ENCODE data around the gene YEATS4. TPM values are rescaled to one million over a fixed set of nuclear protein-coding genes. Genes with fewer than 3 reads are reported as not detected.

Gene YEATS4
- total and polyA plus RNA-seq, 2 experiments from 2014 or later = 64.7 to 90.5 TPM

DNA sequence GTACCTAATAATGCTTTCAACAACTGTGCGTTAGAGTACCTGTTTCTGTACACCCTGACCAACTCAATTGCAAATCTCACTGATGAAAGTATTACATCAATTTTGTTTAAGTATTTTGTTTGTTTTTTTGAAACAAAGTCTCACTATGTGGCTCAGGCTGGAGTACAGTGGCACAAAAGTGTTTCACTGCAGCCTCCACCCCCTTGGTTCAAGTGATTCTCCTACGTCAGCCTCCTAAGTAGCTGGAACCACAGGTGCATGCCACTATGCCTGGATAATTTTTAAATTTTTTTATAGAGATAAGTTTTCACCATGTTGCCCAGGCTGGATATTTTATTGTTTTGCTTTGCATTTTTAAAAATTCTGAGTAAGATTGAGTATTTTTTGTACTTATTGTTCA lies 46.7 kb downstream of the YEATS4 start (continued):
- TF ChIP-seq, protein P1, sequence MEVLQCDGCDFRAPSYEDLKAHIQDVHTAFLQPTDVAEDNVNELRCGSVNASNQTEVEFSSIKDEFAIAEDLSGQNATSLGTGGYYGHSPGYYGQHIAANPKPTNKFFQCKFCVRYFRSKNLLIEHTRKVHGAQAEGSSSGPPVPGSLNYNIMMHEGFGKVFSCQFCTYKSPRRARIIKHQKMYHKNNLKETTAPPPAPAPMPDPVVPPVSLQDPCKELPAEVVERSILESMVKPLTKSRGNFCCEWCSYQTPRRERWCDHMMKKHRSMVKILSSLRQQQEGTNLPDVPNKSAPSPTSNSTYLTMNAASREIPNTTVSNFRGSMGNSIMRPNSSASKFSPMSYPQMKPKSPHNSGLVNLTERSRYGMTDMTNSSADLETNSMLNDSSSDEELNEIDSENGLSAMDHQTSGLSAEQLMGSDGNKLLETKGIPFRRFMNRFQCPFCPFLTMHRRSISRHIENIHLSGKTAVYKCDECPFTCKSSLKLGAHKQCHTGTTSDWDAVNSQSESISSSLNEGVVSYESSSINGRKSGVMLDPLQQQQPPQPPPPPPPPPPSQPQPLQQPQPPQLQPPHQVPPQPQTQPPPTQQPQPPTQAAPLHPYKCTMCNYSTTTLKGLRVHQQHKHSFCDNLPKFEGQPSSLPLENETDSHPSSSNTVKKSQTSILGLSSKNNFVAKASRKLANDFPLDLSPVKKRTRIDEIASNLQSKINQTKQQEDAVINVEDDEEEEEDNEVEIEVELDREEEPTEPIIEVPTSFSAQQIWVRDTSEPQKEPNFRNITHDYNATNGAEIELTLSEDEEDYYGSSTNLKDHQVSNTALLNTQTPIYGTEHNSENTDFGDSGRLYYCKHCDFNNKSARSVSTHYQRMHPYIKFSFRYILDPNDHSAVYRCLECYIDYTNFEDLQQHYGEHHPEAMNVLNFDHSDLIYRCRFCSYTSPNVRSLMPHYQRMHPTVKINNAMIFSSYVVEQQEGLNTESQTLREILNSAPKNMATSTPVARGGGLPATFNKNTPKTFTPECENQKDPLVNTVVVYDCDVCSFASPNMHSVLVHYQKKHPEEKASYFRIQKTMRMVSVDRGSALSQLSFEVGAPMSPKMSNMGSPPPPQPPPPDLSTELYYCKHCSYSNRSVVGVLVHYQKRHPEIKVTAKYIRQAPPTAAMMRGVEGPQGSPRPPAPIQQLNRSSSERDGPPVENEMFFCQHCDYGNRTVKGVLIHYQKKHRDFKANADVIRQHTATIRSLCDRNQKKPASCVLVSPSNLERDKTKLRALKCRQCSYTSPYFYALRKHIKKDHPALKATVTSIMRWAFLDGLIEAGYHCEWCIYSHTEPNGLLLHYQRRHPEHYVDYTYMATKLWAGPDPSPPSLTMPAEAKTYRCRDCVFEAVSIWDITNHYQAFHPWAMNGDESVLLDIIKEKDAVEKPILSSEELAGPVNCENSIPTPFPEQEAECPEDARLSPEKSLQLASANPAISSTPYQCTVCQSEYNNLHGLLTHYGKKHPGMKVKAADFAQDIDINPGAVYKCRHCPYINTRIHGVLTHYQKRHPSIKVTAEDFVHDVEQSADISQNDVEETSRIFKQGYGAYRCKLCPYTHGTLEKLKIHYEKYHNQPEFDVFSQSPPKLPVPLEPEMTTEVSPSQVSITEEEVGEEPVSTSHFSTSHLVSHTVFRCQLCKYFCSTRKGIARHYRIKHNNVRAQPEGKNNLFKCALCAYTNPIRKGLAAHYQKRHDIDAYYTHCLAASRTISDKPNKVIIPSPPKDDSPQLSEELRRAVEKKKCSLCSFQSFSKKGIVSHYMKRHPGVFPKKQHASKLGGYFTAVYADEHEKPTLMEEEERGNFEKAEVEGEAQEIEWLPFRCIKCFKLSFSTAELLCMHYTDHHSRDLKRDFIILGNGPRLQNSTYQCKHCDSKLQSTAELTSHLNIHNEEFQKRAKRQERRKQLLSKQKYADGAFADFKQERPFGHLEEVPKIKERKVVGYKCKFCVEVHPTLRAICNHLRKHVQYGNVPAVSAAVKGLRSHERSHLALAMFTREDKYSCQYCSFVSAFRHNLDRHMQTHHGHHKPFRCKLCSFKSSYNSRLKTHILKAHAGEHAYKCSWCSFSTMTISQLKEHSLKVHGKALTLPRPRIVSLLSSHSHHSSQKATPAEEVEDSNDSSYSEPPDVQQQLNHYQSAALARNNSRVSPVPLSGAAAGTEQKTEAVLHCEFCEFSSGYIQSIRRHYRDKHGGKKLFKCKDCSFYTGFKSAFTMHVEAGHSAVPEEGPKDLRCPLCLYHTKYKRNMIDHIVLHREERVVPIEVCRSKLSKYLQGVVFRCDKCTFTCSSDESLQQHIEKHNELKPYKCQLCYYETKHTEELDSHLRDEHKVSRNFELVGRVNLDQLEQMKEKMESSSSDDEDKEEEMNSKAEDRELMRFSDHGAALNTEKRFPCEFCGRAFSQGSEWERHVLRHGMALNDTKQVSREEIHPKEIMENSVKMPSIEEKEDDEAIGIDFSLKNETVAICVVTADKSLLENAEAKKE (CRISPR knock-in tag; IDR thresholded peaks at IDR 0.05) = no peak
- TF ChIP-seq JUNB (IDR thresholded peaks at IDR 0.05; ENCODE audit: unreplicated experiment) = no peak
- TF ChIP-seq, protein P2, sequence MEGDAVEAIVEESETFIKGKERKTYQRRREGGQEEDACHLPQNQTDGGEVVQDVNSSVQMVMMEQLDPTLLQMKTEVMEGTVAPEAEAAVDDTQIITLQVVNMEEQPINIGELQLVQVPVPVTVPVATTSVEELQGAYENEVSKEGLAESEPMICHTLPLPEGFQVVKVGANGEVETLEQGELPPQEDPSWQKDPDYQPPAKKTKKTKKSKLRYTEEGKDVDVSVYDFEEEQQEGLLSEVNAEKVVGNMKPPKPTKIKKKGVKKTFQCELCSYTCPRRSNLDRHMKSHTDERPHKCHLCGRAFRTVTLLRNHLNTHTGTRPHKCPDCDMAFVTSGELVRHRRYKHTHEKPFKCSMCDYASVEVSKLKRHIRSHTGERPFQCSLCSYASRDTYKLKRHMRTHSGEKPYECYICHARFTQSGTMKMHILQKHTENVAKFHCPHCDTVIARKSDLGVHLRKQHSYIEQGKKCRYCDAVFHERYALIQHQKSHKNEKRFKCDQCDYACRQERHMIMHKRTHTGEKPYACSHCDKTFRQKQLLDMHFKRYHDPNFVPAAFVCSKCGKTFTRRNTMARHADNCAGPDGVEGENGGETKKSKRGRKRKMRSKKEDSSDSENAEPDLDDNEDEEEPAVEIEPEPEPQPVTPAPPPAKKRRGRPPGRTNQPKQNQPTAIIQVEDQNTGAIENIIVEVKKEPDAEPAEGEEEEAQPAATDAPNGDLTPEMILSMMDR (conservative IDR thresholded peaks at IDR 0.05; ENCODE audit: low read depth in 2 of 2) = no peak

DNA sequence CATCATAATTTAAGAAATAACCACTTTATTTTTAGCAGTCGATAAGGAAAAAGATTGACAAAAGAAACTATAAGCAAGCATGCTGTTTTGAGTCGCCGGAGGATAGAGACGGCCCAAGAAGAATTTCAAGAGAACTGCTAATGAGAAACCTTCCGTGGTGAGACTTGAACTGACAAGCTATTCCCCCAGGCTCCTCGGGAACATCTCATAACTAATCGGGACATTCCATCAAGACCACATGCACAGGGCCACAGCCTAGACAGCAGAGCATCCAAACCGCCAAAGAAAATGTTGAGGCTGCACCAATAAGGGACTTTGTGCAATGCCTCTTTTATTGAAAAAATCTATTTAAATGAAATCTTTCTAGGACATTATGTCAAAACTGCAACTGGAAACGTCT lies 51.0 kb downstream of the YEATS4 start:
- ATAC-seq = no peak
- Histone ChIP-seq H3K9me2 (ENCODE audit: insufficient read depth) (no peaks in the 10 kb centered on the region), H2AFZ (no peak overlapping the region), H3K27me3 (ENCODE audit: insufficient read depth) (no peaks in the 10 kb centered on the region), H3K4me2 (no peak overlapping the region), H3F3A (replicated peaks; ENCODE audit: low read depth) (no peaks in the 10 kb centered on the region), H3K4me3 (no peak overlapping the region), H3K79me2 (replicated peaks; ENCODE audit: insufficient read depth) (no peaks in the 10 kb centered on the region), H3K27ac (ENCODE audit: low read depth) (no peak overlapping the region), H3K36me3 (ENCODE audit: insufficient read depth) (no peaks in the 10 kb centered on the region), H3K4me1 (ENCODE audit: insufficient read depth) (no peaks in the 10 kb centered on the region), H4K20me1 (replicated peaks; ENCODE audit: insufficient read depth) (no peaks in the 10 kb centered on the region)
- Mint-ChIP-seq H3K9me3 (no peaks in the 10 kb centered on the region), H3K4me1 (peaks cover 3% of the 10 kb centered on the region; the same call in 1 of the 3 replicates), H3K4me3 (no peak overlapping the region), H3K27me3 (ENCODE audit: insufficient read depth, low read depth, poor library complexity) (peaks cover 1% of the 10 kb centered on the region), H3K36me3 (ENCODE audit: low read depth) (no peaks in the 10 kb centered on the region; the same call in 2 of the 3 replicates), H3K27ac (no peak overlapping the region)
- DNase-seq (ENCODE audit: low spot score) = no peak
- TF ChIP-seq, protein P1 (CRISPR knock-in tag; IDR thresholded peaks at IDR 0.05) = no peak
- TF ChIP-seq EZH2phosphoT487 (IDR thresholded peaks at IDR 0.05; ENCODE audit: unreplicated experiment) (no peak), NANOG (IDR thresholded peaks at IDR 0.05; ENCODE audit: borderline replicate concordance) (no peak), ZNF331 (CRISPR knock-in tag; IDR thresholded peaks at IDR 0.05; ENCODE audit: low read depth) (no peak), STAT1 (IDR thresholded peaks at IDR 0.05; ENCODE audit: unreplicated experiment) (no peak), JUNB (IDR thresholded peaks at IDR 0.05; ENCODE audit: unreplicated experiment) (no peak), EZH2 (IDR thresholded peaks at IDR 0.05; ENCODE audit: low read depth, unreplicated experiment) (no peak)
